Measurements from ENCODE around the gene FBXL14. TPM values are rescaled to one million over a fixed set of nuclear protein-coding genes. Genes with fewer than 3 reads are reported as not detected.

FBXL14 gene
- total and polyA plus RNA-seq, 2 of the 13 experiments (the other 11 are each of a cell fraction or from before 2014, with no cell fraction given): 7.0 to 7.4 TPM

DNA sequence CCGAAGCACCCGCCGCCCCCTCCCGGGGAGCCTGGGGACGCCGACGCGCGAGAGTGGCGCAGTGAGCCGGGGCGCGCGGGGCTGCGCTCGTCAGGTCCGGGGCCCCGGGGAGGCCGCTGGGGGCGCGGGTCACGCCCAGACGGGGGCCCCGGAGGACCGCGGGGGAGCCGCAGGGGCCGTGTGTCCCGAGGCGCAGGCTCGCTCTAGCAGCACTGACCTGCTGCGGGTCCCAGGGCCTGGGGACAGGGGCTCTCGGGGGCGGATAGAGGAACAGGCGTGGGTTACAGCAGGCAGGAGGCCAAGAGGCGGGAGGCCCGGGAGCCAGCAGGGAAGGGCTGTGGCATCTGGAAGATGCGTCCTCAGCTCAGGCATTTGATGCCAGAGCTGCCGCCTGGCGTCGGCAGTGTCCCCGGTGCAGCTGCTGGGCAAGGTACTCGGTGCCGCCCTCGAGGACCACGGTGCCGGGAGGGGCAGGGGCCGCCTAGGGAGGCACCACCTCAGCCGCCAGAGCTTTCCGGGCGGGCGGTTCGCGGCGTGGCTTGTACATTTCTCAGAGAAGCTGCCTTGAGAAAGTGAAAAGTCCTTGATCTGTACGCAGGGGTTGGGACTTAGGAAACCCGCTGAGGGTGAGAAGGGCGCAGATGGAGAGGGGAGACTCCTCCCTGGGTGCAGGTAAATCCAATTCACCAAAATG lies 35.9 kb upstream of the FBXL14 start:
- Histone ChIP-seq H3K9ac (ENCODE audit: insufficient read depth, low read depth, low read length) (no peak overlapping the region), H3K79me2 (ENCODE audit: insufficient read depth, low read length) (no peaks in the 10 kb centered on the region), H2AFZ (ENCODE audit: low read length) (no peak overlapping the region), H3K9me3 (ENCODE audit: low read length) (no peaks in the 10 kb centered on the region), H3K4me2 (ENCODE audit: low read depth, low read length) (peak overlapping the region; percentile 77; the same call in 1 of the 2 replicates), H3K36me3 (replicated peaks in 1 of 2; ENCODE audit: control insufficient read depth in 1 of 2, insufficient read depth in 2 of 2, low read length in 2 of 2) (no peaks in the 10 kb centered on the region), H3K4me3 (replicated peaks in 1 of 3; ENCODE audit: insufficient read depth in 1 of 3, low read depth in 2 of 3, low read length in 3 of 3) (peak overlapping the region; percentile 28 to 62 (median 40); a peak in 3 of 6 replicates), H3K27ac (ENCODE audit: extremely low read length, insufficient read depth, low read length) (no peak overlapping the region), H4K20me1 (ENCODE audit: insufficient read depth, low read length) (no peaks in the 10 kb centered on the region), H3K4me1 (ENCODE audit: insufficient read depth, low read length) (peaks cover 40% of the 10 kb centered on the region), H3K27me3 (ENCODE audit: control insufficient read depth in 1 of 2, insufficient read depth in 2 of 2, low read length in 2 of 2) (peaks cover 6 to 81% of the 10 kb centered on the region in 2 experiments; a peak in 4 of 5 replicates)
- TF ChIP-seq HNRNPLL (IDR thresholded peaks at IDR 0.05; ENCODE audit: low read depth, low read length, poor library complexity, severe bottlenecking): peak; percentile 7
- TF ChIP-seq KLF6 (CRISPR knock-in tag; IDR thresholded peaks at IDR 0.05): no peak
- TF ChIP-seq HNRNPL (IDR thresholded peaks at IDR 0.05; ENCODE audit: low read depth, low read length): 0 out of 2 replicates have a peak, but pooled peaks have one; percentile 62
- TF ChIP-seq, protein P1, sequence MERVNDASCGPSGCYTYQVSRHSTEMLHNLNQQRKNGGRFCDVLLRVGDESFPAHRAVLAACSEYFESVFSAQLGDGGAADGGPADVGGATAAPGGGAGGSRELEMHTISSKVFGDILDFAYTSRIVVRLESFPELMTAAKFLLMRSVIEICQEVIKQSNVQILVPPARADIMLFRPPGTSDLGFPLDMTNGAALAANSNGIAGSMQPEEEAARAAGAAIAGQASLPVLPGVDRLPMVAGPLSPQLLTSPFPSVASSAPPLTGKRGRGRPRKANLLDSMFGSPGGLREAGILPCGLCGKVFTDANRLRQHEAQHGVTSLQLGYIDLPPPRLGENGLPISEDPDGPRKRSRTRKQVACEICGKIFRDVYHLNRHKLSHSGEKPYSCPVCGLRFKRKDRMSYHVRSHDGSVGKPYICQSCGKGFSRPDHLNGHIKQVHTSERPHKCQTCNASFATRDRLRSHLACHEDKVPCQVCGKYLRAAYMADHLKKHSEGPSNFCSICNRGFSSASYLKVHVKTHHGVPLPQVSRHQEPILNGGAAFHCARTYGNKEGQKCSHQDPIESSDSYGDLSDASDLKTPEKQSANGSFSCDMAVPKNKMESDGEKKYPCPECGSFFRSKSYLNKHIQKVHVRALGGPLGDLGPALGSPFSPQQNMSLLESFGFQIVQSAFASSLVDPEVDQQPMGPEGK (CRISPR knock-in tag; IDR thresholded peaks at IDR 0.05): peak; percentile 54; the same call in 1 of the 2 replicates
- in situ Hi-C loops (cut with HindIII; ENCODE audit: extremely low pct_ligation_motif_present, low pct_unique_long_range_greater_than_20kb) (no loop called here), intact Hi-C loops (cut with micrococcal nuclease; ENCODE audit: unreplicated experiment) (no loop called here)
- no peak for DNase-seq (ENCODE audit: low spot score)
- ChIA-PET POLR2A (no interaction called here), CTCF (ENCODE audit: low intra/inter-chr PET ratio, low total read pairs) (no interaction called here)
- WGBS (ENCODE audit: low lambda C conversion rate): 69% methylated on average over 15 of the region's 58 CpGs
- no peak for FAIRE-seq
- ATAC-seq: peak; percentile 33
- BruUV-seq (replicated peaks): no TSS peak

Data from HepG2 (cell line).